Activated CD8-positive, alpha-beta memory T cell treated with anti-CD3 and anti-CD28 coated beads for 24 hours (primary cell): Measurements from ENCODE around the gene SASH1.

Experiments used
- DNase-seq: peaks from one replicate; pipeline ENCODE4 v3.0.0-alpha.2; 2020

SASH1 gene

GRCh38 chr6:148502773-148503135 is 160.1 kb downstream of the SASH1 start:
- no peak for DNase-seq

GRCh38 chr6:148503703-148504102 is 161.1 kb downstream of the SASH1 start:
- no peak for DNase-seq

- DNase-seq = no peak
These were observed 165.1 kb downstream of the SASH1 start for GRCh38 chr6:148507774-148508173.

GRCh38 chr6:148508401-148509041 is 165.9 kb downstream of the SASH1 start:
- no peak for DNase-seq

- DNase-seq = no peak
These were observed 166.6 kb downstream of the SASH1 start for GRCh38 chr6:148509119-148509799.

- no peak for DNase-seq
These were observed 167.4 kb downstream of the SASH1 start for GRCh38 chr6:148509800-148510581.

- DNase-seq = no peak
These were observed 170.8 kb downstream of the SASH1 start for GRCh38 chr6:148513145-148514071.

GRCh38 chr6:148514091-148514845 is 171.6 kb downstream of the SASH1 start:
- DNase-seq = no peak

GRCh38 chr6:148516217-148516616 is 173.6 kb downstream of the SASH1 start:
- DNase-seq = no peak

- no peak for DNase-seq
These were observed 174.0 kb downstream of the SASH1 start for GRCh38 chr6:148516617-148517016.

GRCh38 chr6:148517470-148517869 is 174.8 kb downstream of the SASH1 start:
- no peak for DNase-seq

- no peak for DNase-seq
These were observed 176.0 kb downstream of the SASH1 start for GRCh38 chr6:148518511-148519156.

GRCh38 chr6:148520109-148520841 is 177.6 kb downstream of the SASH1 start:
- DNase-seq = no peak

- DNase-seq = no peak
These were observed 178.5 kb downstream of the SASH1 start for GRCh38 chr6:148521158-148521557.

GRCh38 chr6:148521586-148521985 is 178.9 kb downstream of the SASH1 start:
- DNase-seq = no peak

- DNase-seq = no peak
These were observed 180.4 kb downstream of the SASH1 start for GRCh38 chr6:148523048-148523447.

GRCh38 chr6:148523551-148523950 is 180.9 kb downstream of the SASH1 start:
- no peak for DNase-seq

- no peak for DNase-seq
These were observed 181.8 kb downstream of the SASH1 start for GRCh38 chr6:148524471-148524882.

- DNase-seq = no peak
These were observed 182.3 kb downstream of the SASH1 start for GRCh38 chr6:148524976-148525375.

GRCh38 chr6:148525453-148525852 is 182.8 kb downstream of the SASH1 start:
- DNase-seq = no peak

GRCh38 chr6:148526145-148526544 is 183.5 kb downstream of the SASH1 start:
- no peak for DNase-seq
